Skeletal muscle cell (primary cell): ENCODE measurements around the gene EPHA3.

Experiments used
- DNase-seq: peaks from one replicate; pipeline ENCODE4 v3.0.0-alpha.2; 2010; ENCODE audit warnings: low read depth
- H3K4me3 ChIP-seq: 2 replicates; pipeline ENCODE4 v1.5.1; 2011; ENCODE audit warnings: low read depth, mild to moderate bottlenecking, control low read depth, low read length, moderate library complexity

EPHA3 gene

DNA sequence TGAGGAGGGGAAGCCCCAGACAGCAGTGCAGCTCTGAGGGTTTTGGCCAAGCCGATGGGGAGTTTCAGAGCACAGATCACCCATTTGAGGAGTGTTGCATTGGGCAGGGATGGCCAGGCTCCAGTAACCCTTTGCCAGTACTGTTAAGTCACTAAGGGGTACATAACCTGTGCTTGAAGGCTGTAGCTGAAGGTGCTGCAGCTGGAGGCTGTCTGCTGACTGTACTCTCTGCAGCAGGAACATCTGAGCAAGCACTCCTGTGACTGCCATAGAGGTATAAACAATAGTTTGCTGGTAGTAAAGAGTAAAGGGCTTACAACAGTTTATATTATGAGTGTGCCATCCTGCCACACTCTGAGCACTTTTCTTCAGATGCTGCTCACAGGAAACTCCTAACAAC is 297.8 kb downstream of the EPHA3 start:
- DNase-seq: no peak
- H3K4me3 ChIP-seq: no peak overlapping the region

DNA sequence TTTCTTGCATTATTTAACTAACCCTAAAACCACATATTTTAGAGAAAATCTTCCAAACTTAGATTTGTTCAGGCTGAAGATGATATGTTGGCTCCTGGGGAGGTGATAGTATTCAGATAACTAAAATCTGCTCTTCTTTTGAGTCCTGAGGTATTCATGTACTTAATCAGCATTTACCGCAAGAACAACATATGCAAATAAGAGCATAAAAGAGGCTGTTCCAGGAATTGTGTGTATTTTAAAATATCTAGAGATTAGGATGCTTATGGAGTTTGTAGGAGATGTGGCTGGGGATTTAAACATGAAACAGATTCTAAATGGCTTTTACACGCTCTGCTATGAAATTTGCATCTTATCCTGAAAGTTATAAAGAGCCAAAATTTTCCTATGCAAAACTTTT is 298.2 kb downstream of the EPHA3 start:
- H3K4me3 ChIP-seq: no peak overlapping the region
- DNase-seq: no peak

DNA sequence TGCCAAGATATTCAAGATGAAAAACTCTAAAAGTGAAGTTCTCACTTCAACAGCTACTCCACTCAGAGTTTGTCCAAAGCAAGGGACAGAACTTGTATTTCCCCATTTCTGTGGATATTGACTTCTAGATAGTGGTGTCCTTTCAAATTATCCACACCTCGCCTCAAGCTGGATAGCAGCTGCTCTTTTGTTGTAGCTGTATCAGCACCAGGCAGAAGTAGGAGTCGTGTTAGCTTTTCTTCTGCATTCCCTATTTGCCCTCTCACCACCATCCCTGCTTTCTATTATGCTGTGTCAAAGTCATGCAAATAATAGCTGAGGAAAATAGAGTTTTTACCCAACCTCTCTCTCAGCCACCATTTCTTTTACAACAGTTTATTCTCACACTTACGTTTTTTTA is 303.8 kb downstream of the EPHA3 start:
- no peak overlapping the region for H3K4me3 ChIP-seq
- no peak for DNase-seq

DNA sequence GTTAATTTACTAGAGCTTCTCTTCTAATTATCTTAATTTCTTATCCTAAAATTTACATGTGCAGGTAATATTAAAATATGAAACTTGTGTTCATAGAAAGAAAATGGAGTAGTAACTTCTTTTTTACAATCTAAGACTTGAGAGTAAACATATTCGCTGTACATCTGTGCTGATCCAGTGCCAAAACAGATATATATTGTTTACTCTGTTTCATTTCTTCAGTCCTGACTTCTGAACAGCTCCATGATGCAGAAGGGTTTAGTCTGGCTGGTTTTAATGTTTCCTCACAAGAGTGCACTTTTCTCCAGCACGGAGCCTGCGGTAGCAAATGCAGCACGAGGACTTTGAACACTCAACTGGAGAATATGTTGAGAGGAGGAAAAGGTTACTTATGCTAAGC is 306.8 kb downstream of the EPHA3 start:
- DNase-seq: no peak
- no peak overlapping the region for H3K4me3 ChIP-seq

DNA sequence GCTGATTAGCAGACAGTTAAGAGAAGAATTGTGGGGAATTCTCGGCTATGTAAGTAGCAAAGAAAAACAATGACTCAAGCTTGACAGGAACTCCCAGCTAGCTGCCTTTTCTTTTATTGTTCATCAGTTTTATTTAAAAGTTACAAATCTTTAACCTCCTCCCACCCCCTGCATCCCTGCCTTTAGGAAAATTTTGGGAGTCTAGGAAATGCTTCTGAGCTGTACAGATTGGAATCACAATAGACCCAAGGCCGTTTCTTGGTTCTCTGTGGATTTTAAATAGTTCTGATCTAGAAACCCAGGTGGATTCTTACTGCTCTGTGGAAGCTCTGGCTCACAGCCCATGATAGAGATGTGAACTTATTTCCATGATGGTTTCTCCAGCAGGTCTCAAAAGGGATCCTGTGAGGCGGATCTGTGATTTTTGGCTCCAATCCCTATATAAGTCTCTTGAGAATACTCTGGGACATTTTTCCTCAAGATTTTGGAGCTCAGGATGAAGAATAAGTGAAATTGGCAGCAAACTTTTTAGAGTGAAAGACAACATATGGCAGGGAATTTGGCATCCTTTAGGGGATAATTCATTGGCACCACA is 312.3 kb downstream of the EPHA3 start:
- no peak overlapping the region for H3K4me3 ChIP-seq
- peak; percentile 25 for DNase-seq

DNA sequence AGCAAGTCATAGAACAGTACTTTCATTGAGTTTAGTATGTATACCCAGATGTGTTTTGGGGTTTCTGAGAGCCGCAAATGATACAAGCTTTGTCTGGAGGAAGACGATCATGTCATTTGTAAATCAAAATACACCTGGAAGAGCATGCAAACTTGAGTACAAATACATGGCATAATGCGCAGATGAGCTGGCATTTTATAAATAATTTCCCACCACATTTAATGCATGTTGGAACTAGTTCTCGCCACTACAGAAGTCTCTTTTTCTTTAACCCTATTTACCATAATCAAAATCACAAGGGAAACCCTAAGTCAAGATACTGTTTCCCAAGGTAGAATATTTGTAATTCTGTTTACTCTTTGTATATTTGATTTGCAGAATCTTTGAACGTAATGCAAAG is 318.6 kb downstream of the EPHA3 start:
- DNase-seq: no peak
- H3K4me3 ChIP-seq: no peak overlapping the region

DNA sequence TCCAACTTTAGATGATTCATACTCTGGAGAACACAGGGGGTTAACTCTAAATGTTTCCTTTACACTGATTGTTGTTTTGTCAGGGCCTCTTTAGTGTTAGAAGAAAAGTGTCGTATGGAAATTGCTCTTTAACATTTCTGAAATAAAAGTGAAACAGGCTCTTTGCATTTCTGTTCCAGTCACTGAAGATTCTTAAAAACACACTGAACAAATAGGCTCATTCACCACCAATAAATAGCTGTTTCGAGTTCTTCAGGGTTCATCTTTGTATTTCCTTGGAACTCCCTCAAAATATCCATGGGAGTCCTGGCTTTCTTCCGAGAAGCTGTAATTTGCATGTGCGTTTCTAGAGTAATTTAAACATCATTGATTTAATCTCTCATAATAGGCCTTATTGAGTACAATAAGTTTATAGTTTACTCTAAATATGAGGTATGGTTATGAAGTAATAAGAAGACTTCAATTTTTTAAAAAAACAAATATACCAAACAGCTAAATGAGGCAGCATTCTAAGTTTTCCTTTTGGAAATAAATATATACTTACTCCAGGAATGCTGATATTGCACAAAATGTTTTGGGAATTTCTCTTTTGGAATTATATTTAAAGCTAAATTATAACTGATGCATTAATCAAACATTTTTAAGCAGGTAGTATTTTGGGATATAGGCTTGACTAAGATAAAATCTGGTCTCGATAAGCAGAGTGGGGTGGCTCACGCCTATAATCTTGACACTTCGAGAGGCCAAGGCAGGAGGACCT is 327.4 kb downstream of the EPHA3 start:
- H3K4me3 ChIP-seq: no peak overlapping the region
- DNase-seq: no peak

DNA sequence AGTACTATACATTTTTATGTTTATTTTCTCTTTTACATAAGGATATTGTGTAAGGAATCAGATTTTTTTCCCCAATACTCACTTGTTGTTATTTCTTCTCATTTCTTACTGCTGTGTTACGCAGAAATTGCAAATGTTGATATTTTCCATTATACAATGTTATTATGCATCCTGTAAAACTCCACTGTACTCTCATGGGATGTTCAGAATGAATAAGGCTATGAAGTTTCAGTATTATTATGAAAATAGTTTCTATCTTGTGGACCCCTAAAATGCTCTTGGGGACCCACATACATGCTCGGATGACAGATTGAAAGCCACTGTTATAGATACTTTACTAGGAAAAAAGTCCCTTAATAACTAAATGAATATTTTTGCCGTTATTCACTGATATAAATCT is 329.4 kb downstream of the EPHA3 start:
- H3K4me3 ChIP-seq: no peak overlapping the region
- DNase-seq: no peak

DNA sequence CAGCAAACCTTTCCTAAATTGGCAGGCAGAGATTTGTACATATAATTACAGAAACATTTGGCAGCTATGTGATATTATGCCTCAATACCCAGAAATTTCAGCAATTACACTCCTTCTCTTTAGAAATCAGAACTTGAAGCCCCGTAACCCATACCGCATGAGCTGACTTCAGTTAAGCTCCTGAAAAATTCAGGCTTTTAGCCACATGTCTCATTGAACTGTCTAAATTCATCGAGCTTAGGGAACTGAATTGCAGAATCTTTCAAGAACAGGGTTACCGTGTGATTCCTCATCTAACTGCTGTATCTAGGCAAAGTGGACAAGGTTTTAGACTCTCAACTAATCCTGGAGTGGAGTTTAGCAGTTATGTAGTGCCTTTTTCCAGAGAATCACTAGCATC is 333.0 kb downstream of the EPHA3 start:
- DNase-seq: no peak
- H3K4me3 ChIP-seq: no peak overlapping the region

DNA sequence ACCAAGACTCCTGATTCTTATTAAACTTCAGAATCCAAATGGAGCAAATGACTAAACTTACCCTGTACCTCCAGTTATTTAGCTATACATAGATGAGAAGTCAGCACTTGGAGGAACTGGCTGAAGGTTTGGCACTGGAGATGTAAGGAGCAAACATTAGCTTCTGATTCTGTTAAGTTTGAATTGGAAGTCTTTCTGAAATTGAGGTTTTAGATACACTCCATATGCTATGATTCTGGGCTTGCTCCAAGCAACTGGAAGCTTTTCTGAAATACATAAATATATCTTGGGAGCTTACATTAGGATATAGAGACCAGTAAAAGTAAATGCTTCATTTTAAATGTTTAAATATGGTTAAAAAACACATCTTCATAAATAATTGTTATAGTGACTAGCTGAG is 333.7 kb downstream of the EPHA3 start:
- no peak overlapping the region for H3K4me3 ChIP-seq
- no peak for DNase-seq

DNA sequence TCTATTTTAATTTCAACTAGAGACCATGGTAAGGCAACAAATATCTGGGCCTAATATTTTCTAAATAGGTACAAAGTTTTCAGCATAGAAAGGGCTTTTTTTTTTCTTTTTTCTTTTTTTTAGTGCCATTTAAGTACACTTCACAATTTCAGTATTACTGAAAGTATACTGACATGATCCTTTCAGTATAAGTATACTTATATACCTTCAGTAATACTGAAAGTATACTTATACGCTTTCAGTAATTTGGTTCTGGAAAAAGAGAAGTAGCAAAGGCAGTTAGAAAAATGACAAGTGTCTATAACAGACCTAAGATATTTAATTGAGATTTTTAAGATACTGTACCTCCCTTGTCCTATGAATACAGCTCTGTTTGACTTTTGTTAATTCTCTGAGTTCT is 339.2 kb downstream of the EPHA3 start:
- no peak overlapping the region for H3K4me3 ChIP-seq
- DNase-seq: no peak

DNA sequence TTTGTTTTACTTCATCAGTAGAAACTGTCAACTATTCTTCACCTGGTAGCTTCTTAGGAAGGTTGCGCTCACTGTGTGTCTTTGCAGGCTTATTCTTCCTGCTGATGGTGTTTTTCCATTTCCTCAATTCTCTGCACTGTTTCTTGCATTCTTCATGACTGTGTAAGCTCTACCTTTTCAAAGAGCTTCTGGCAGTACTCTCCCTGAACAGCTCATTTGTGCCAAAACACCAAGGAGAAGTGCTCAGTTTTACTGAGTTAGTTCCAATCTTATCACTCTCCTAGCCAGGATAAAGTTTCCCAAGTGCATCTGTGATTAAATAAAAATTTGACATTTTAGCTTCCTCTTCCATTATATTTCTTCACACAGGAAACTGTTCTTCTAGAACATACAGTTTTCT is 339.8 kb downstream of the EPHA3 start:
- no peak for DNase-seq
- no peak overlapping the region for H3K4me3 ChIP-seq

DNA sequence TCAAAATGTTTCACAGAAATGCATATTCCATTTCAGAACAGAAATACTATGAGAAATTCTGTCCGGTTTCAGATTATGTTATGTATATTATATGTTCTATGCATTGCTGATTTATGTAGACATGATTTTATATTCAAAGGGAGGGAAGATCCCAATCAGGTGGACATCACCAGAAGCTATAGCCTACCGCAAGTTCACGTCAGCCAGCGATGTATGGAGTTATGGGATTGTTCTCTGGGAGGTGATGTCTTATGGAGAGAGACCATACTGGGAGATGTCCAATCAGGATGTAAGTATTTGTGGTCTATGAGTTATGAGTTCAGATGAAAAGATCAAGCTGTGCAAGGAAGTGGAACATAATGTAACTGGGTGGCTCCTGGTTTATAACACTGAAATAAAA is 341.7 kb downstream of the EPHA3 start:
- DNase-seq: no peak

DNA sequence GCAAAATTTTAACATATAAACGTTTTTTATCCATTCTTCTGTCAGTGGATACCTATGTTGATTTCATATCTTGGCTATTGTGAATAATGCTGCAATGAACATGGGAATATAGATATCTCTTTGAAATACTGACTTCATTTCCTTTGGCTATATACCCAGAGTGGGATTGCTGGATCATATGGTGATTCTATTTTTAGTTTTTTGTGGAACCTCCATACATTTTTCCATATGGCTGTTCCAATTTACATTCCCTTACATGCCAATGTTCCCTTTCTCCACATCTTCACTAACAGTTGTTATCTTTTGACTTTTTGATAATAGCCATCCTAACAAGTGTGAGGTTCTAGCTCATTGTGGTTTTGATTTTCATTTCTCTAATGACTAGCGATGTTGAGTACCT is 344.6 kb downstream of the EPHA3 start:
- DNase-seq: no peak

More for the DNA sequence above, 341.7 kb downstream of the EPHA3 start:
- H3K4me3 ChIP-seq: no peak overlapping the region

DNA sequence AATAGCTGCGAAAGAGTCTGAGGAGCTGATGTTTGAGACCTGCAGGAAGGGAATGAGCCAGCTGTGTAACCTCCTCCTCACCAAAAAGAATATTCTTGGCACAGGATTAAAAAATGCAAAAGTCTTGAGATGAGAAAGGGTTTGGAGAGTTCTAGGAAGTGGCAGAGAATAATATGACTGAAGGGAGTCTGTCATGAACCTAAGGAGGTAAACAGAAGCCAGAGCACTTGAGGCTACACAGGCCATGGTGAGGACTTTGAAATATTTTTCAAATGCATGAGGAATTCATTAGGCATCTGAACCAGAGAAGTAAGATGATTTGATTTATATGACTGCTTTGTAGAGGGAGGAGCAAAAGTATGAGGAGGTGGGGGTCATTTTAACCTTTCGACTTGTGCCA is 347.8 kb downstream of the EPHA3 start:
- no peak overlapping the region for H3K4me3 ChIP-seq

More for the DNA sequence above, 344.6 kb downstream of the EPHA3 start:
- no peak overlapping the region for H3K4me3 ChIP-seq

DNA sequence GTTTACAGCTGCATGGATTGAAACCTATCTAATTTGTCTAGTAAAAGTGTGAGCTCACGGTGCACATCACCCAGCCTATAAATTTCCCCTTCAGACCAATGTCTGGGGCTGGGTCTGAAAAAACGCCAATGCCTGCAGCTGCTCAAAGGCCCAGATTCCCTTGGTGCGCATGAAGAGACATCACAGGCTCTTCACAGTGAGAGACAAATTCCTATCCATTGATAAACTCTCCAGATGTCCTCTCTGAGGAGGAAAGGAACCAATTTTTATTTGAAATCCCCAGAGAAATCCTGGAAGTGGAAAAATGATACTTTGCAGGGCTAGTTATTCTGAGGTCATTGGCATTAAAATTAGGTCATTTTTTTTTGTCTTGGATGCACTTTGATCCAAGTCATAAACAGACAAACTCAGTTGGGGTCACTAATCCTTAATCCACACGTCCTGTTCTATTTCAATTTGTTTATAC is 360.5 kb downstream of the EPHA3 start:
- no peak for DNase-seq
- no peak overlapping the region for H3K4me3 ChIP-seq

More for the DNA sequence above, 347.8 kb downstream of the EPHA3 start:
- no peak for DNase-seq

DNA sequence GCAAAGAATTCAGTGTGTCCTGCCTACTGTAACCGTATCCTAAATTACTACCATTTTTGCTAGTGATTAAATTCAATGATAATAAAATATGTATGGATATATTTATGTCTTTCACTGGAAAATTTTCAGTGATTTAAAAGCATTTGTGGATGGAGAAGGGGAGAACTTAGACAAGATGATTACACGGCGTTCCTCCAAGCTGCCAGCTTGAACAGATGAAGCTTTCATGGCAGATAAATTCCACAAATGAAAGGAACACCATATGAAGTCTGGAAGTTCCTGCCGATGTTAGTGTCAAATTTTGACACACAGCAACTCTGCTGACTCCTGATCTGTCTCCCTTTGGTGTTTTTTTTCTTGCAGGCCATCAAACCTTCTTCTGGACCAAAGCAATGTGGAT is 364.7 kb downstream of the EPHA3 start:
- H3K4me3 ChIP-seq: no peak overlapping the region
- DNase-seq: no peak

DNA sequence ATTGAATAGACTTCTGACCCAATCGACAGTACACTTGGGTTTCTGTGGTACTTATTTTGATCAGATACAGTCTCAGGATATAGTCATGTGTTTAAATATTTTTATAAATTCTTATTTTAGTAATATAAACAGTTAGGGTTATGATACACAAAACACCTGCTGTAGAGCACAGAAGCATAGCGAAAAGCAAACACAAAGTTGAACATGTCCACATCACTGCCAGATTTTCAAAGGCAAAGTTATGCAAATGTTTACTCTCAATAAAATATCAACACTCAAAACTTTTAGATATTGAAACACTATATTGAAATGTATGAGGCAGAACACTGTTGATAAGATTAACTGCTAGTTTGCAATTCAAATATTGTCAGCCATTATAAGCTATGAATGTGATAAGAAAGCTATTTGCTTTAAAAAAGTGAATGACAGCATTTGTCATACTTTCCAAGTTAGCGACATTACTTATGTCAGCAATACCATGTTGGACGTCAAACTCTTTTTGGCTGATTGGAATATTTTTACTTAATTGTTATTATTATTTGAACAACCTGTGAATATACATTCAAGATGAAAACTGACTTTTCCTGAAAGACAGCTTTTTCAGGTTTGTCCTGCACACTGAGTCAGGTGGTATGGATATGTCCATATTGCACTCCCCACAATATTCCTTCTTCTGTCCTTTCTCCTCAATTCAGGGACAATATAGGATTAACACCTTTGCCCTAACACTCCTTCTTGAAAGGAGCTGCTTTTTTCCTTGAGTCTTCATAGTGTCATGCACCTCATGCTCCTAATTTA is 367.1 kb downstream of the EPHA3 start:
- no peak for DNase-seq
- no peak overlapping the region for H3K4me3 ChIP-seq

DNA sequence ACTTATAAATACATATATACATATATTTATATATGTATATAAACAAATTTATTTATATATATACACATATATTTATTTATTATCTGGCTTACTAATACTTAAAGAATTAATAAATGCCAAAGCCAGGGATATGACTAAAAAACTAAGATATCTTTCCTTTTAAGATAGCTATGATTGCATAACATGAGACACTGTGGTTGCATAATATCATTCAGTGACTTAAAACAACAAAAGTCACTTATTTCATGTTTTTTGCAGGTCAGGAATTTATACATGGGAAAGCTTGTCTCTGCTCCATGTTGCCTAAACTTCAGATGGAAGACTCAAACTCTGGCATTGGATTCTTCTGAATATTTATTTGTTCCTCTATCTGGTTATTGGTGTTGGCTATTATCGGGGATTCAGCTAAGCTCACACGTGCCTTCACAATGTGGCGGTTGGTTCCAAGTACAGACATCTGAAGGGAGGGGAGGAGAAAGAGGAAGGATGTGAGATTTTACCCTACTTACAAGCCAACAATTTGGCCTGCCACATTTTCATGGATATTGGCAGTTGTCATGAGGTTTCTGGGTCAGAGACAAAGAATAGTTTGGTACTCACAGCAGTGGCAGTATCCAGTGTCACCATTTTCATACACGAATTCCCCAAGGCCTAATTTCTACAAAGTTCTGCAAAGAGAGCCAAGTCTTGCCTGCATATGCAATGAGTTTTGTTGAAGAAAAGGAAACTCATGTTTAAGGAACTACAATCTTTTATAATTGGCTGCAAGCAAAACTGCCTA is 381.6 kb downstream of the EPHA3 start:
- DNase-seq: no peak
- H3K4me3 ChIP-seq: no peak overlapping the region

DNA sequence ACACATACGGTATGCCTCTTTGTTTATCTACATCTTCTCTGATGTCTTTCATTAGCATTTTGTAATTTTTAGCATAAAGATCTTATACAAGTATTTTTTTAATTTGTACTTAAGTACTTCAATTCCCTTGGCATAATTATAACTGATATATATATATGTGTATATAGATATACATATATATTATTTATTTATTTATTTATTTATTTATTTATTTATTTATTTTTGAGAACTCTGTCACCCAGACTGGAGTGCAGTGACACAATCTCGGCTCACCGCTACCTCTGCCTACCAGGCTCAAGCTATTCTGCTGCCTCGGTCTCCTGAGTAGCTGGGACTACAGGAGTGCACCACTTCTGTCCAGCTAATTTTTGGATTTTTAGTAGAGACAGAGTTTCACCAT is 382.7 kb downstream of the EPHA3 start:
- H3K4me3 ChIP-seq: no peak overlapping the region
- no peak for DNase-seq
